ENCODE results near the gene RAD23A. TPM values are rescaled to one million over a fixed set of nuclear protein-coding genes. Genes with fewer than 3 reads are reported as not detected.

The RAD23A gene
- total and polyA plus RNA-seq, 9 of the 15 experiments (the other 6 are each of a cell fraction or from before 2014, with no cell fraction given) = 9.5 to 181 (median 101) TPM

DNA sequence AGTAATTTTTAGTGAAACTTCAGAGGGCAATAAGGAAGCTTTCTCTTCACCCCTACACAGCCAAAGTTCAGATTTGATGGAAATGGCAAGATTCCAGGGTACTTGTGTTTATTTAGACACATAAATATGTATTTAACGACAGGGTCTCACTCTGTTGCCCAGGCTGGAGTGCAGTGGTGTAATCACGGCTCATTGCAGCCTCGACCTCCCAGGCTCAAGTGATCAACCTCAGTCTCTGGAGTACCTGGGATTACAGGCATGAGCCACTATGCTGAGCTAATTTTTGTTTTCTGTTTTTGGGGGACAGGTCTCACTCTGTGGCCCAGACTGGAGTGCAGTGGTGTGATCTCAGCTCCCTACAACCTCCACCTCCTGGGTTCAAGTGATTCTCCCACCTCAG is 24.6 kb upstream of the RAD23A start:
- Histone ChIP-seq H4K20me1 (replicated peaks; ENCODE audit: control insufficient read depth, insufficient read depth, low read length) (no peaks in the 10 kb centered on the region), H3K4me3 (no peak overlapping the region), H3K9ac (ENCODE audit: insufficient read depth in 1 of 2, low read depth in 2 of 2, low read length in 2 of 2) (no peak overlapping the region), H2AFZ (ENCODE audit: low read depth, low read length) (no peak overlapping the region), H3K9me1 (ENCODE audit: control insufficient read depth, insufficient read depth, low read length) (no peaks in the 10 kb centered on the region), H3K36me3 (ENCODE audit: control insufficient read depth, insufficient read depth, low read length) (peaks cover 39% of the 10 kb centered on the region; the same call in 2 of the 3 replicates), H3K4me1 (replicated peaks in 1 of 2; ENCODE audit: control insufficient read depth in 2 of 2, insufficient read depth in 2 of 2, low read length in 2 of 2) (peaks cover 4 to 31% of the 10 kb centered on the region in 2 experiments; a peak in 3 of 5 replicates), H3K27ac (ENCODE audit: extremely low read depth, low read depth, low read length) (peak overlapping the region; percentile 25; the same call in 1 of the 3 replicates), H3K9me3 (replicated peaks; ENCODE audit: control insufficient read depth, insufficient read depth, low read depth, low read length) (no peaks in the 10 kb centered on the region), H3K79me2 (ENCODE audit: control insufficient read depth, insufficient read depth, low read length) (no peaks in the 10 kb centered on the region), H3K27me3 (ENCODE audit: control insufficient read depth in 2 of 2, insufficient read depth in 2 of 2, low read length in 2 of 2) (no peaks in the 10 kb centered on the region), H3K4me2 (ENCODE audit: insufficient read depth, low read length) (no peak overlapping the region)
- DNase-seq (ENCODE audit: extremely low read depth in 1 of 4, low spot score in 3 of 4) = no peak
- intact Hi-C loops (cut with micrococcal nuclease) (no loop called here), in situ Hi-C loops (cut with MboI) (no loop called here)
- BruUV-seq (replicated peaks) = no TSS peak
- no peak for FAIRE-seq
- 42% methylated on average over 3 of the region's 3 CpGs for WGBS (ENCODE audit: insufficient coverage, low coverage, missing lambda C conversion rate)
- CTCF ChIA-PET (ENCODE audit: low intra/inter-chr PET ratio) = no interaction called here
- TF ChIP-seq ZNF121 (CRISPR knock-in tag; conservative IDR thresholded peaks at IDR 0.05) = peak; percentile 88
- TF ChIP-seq POLR2A (conservative IDR thresholded peaks at IDR 0.05) = peak; percentile 57
- TF ChIP-seq, protein P1, sequence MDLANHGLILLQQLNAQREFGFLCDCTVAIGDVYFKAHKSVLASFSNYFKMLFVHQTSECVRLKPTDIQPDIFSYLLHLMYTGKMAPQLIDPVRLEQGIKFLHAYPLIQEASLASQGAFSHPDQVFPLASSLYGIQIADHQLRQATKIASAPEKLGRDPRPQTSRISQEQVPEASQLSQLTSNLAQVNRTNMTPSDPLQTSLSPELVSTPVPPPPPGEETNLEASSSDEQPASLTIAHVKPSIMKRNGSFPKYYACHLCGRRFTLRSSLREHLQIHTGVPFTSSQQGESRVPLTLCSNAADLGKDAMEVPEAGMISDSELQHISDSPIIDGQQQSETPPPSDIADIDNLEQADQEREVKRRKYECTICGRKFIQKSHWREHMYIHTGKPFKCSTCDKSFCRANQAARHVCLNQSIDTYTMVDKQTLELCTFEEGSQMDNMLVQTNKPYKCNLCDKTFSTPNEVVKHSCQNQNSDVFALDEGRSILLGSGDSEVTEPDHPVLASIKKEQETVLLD (IDR thresholded peaks at IDR 0.05) = no peak
- TF ChIP-seq IFI16 (CRISPR knock-in tag; IDR thresholded peaks at IDR 0.05) = no peak
- peak; percentile 63; the same call in 1 of the 2 replicates for TF ChIP-seq SUPT5H (IDR thresholded peaks at IDR 0.05)
- no peak for ATAC-seq
- POLR2A ChIA-PET = interaction anchor here (0.6 to 3.0 kb wide), 11 partner anchors 12 to 49 kb away, joined by 3 to 10 read pairs (median 4); partner anchors contain the start of genes FARSA and GCDH

DNA sequence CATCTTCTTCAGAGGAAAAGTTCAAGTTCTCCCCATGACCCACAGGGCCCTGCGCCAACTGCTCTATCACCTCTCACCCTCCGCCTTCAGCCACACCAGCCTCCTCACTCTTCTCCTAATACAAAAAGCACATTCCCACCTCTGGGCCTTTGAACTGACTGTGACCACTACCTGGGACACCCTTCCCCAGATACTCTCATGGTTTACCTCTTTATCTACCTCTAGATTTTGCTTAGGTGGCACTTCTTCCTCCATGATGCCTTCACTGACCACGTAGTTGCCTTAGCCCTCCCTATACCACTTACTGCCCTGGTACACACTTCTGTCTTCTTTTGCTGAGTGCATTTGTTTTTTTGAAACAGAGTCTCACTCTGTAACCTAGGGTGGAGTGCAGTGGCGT is 22.7 kb upstream of the RAD23A start:
- no peak for ATAC-seq
- WGBS (ENCODE audit: insufficient coverage, low coverage, missing lambda C conversion rate) = 100% methylated on average over 4 of the region's 4 CpGs
- H3K9me3 ChIP-seq (replicated peaks; ENCODE audit: control insufficient read depth, insufficient read depth, low read depth, low read length) = no peaks in the 10 kb centered on the region
- BruUV-seq (replicated peaks) = no TSS peak
- no peaks in the 10 kb centered on the region for H3K9me1 ChIP-seq (ENCODE audit: control insufficient read depth, insufficient read depth, low read length)
- no peak overlapping the region for H3K27ac ChIP-seq (ENCODE audit: extremely low read depth, low read depth, low read length)
- H3K79me2 ChIP-seq (ENCODE audit: control insufficient read depth, insufficient read depth, low read length) = 0 out of 3 replicates have a peak, but pooled peaks cover under 1% of the 10 kb centered on the region
- H3K27me3 ChIP-seq (ENCODE audit: control insufficient read depth in 2 of 2, insufficient read depth in 2 of 2, low read length in 2 of 2) = no peaks in the 10 kb centered on the region
- H3K4me3 ChIP-seq = no peak overlapping the region
- H2AFZ ChIP-seq (ENCODE audit: low read depth, low read length) = no peak overlapping the region
- DNase-seq (ENCODE audit: extremely low read depth in 1 of 4, low spot score in 3 of 4) = no peak
- H4K20me1 ChIP-seq (replicated peaks; ENCODE audit: control insufficient read depth, insufficient read depth, low read length) = no peaks in the 10 kb centered on the region
- peaks cover 4 to 31% of the 10 kb centered on the region in 2 experiments; a peak in 3 of 5 replicates for H3K4me1 ChIP-seq (replicated peaks in 1 of 2; ENCODE audit: control insufficient read depth in 2 of 2, insufficient read depth in 2 of 2, low read length in 2 of 2)
- H3K4me2 ChIP-seq (ENCODE audit: insufficient read depth, low read length) = no peak overlapping the region
- in situ Hi-C loops (cut with MboI) = no loop called here
- H3K9ac ChIP-seq (ENCODE audit: insufficient read depth in 1 of 2, low read depth in 2 of 2, low read length in 2 of 2) = no peak overlapping the region
- FAIRE-seq = no peak
- ChIA-PET POLR2A (no interaction called here), CTCF (ENCODE audit: low intra/inter-chr PET ratio) (no interaction called here)
- intact Hi-C loops (cut with micrococcal nuclease) = no loop called here
- H3K36me3 ChIP-seq (ENCODE audit: control insufficient read depth, insufficient read depth, low read length) = peaks cover 55% of the 10 kb centered on the region; the same call in 2 of the 3 replicates
- TF ChIP-seq MEF2D (tag; conservative IDR thresholded peaks at IDR 0.05; ENCODE audit: low read depth) = no peak
- TF ChIP-seq, protein P2, sequence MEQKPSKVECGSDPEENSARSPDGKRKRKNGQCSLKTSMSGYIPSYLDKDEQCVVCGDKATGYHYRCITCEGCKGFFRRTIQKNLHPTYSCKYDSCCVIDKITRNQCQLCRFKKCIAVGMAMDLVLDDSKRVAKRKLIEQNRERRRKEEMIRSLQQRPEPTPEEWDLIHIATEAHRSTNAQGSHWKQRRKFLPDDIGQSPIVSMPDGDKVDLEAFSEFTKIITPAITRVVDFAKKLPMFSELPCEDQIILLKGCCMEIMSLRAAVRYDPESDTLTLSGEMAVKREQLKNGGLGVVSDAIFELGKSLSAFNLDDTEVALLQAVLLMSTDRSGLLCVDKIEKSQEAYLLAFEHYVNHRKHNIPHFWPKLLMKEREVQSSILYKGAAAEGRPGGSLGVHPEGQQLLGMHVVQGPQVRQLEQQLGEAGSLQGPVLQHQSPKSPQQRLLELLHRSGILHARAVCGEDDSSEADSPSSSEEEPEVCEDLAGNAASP (IDR thresholded peaks at IDR 0.05) = no peak
- TF ChIP-seq KAT8 (IDR thresholded peaks at IDR 0.05; ENCODE audit: low read depth) = no peak
- no peak for TF ChIP-seq ZC3H4 (CRISPR knock-in tag; IDR thresholded peaks at IDR 0.05; ENCODE audit: borderline replicate concordance)
- TF ChIP-seq MED1 (CRISPR knock-in tag; IDR thresholded peaks at IDR 0.05; ENCODE audit: borderline replicate concordance) = no peak
- peak; percentile 54; the same call in 1 of the 2 replicates for TF ChIP-seq MAFF (IDR thresholded peaks at IDR 0.05; ENCODE audit: low read length)
- no peak for TF ChIP-seq ILK (tag; IDR thresholded peaks at IDR 0.05; ENCODE audit: borderline replicate concordance, low read depth)
- no peak for TF ChIP-seq ZNF584 (CRISPR knock-in tag; IDR thresholded peaks at IDR 0.05; ENCODE audit: low read depth)
- TF ChIP-seq RBM15 (IDR thresholded peaks at IDR 0.05; ENCODE audit: insufficient read depth, low read length) = no peak
- TF ChIP-seq MTA2 (IDR thresholded peaks at IDR 0.05; ENCODE audit: low read depth) = no peak
- TF ChIP-seq PRMT5 (CRISPR knock-in tag; IDR thresholded peaks at IDR 0.05) = no peak
- peak; percentile 56 for TF ChIP-seq MAFG (tag; conservative IDR thresholded peaks at IDR 0.05)

Measured in K562 (cell line).